IMR-90 (cell line): Measurements from ENCODE around the gene TUBGCP6. TPM values are rescaled to one million over a fixed set of nuclear protein-coding genes. Genes with fewer than 3 reads are reported as not detected.

Experiments used
- ATAC-seq: fragments of 200-7000 bp; cut with Tn5 transposase; 2 replicates; pipeline ENCODE4 v1.9.1; 2020; ENCODE audit warnings: low read depth, mild to moderate bottlenecking, moderate library complexity
- BruUV-seq: library from RNA; stranded (reverse); fragments of 400-500 nt; replicated peaks from 2 replicates; lab custom pipeline; 2021; lab: Mats Ljungman, UMichigan
- CTCF ChIA-PET: fragments of 300-600 bp; formaldehyde crosslinking; extraction: SDS; loops from one replicate; lab custom pipeline; 2021; ENCODE audit warnings: antibody characterized with exemption; lab: Yijun Ruan, JAX
- POLR2A ChIA-PET: fragments of 300-600 bp; sonication (Branson Sonifier 250); formaldehyde crosslinking; loops from one replicate; lab custom pipeline; 2022; ENCODE audit warnings: antibody characterized with exemption; ENCODE audit not compliant: unreplicated experiment; lab: Charles Lee
- DNase-seq: peaks from one replicate; pipeline ENCODE4 v3.0.0; 2013
- H2AFZ ChIP-seq: replicated peaks from 2 replicates; pipeline ENCODE3; 2013; ENCODE audit warnings: low read length, mild to moderate bottlenecking; ENCODE audit not compliant: poor library complexity
- H2AK5ac ChIP-seq: 2 replicates; pipeline ENCODE4 v1.6.1; 2013; ENCODE audit warnings: low read depth, low read length, inconsistent platforms
- H2AK9ac ChIP-seq: replicated peaks from 2 replicates; pipeline ENCODE3; 2013; ENCODE audit warnings: mild to moderate bottlenecking, low read depth, low read length, moderate library complexity; ENCODE audit not compliant: poor library complexity
- H2BK120ac ChIP-seq: 2 replicates; pipeline ENCODE4 v1.6.1; 2013; ENCODE audit warnings: low read depth, low read length, inconsistent platforms
- H2BK15ac ChIP-seq: 3 replicates; pipeline ENCODE4 v1.6.1; 2013; ENCODE audit warnings: low read depth, low read length, inconsistent platforms
- H2BK20ac ChIP-seq: 2 replicates; pipeline ENCODE4 v1.6.1; 2013; ENCODE audit warnings: low read depth, mild to moderate bottlenecking, inconsistent platforms, low read length, moderate library complexity
- H2BK5ac ChIP-seq: 2 replicates; pipeline ENCODE4 v1.6.1; 2013; ENCODE audit warnings: mild to moderate bottlenecking, low read depth, low read length, inconsistent platforms; ENCODE audit not compliant: poor library complexity, severe bottlenecking
- H3K14ac ChIP-seq: replicated peaks from 2 replicates; pipeline ENCODE4 v1.6.1; 2013; ENCODE audit warnings: low read depth, low read length, inconsistent platforms
- H3K18ac ChIP-seq: 2 replicates; pipeline ENCODE4 v1.6.1; 2013; ENCODE audit warnings: low read depth, low read length, control low read depth
- H3K23ac ChIP-seq: 2 replicates; pipeline ENCODE4 v1.6.1; 2013; ENCODE audit warnings: low read depth, low read length, inconsistent platforms
- H3K27ac ChIP-seq: 2 replicates; pipeline ENCODE4 v1.5.1; 2013; ENCODE audit warnings: mild to moderate bottlenecking, control low read depth, low read length; ENCODE audit not compliant: insufficient read depth
- H3K27me3 ChIP-seq: 2 replicates; pipeline ENCODE4 v1.6.1; 2013; ENCODE audit warnings: low read length; ENCODE audit not compliant: control insufficient read depth, insufficient read depth
- H3K36me3 ChIP-seq: 2 replicates; pipeline ENCODE4 v1.6.1; 2013; ENCODE audit warnings: low read length, mixed read lengths; ENCODE audit not compliant: control insufficient read depth, insufficient read depth
- H3K4ac ChIP-seq: 2 replicates; pipeline ENCODE4 v1.6.1; 2013; ENCODE audit warnings: low read depth, low read length, inconsistent platforms
- H3K4me1 ChIP-seq: 2 replicates; pipeline ENCODE4 v1.6.1; 2013; ENCODE audit warnings: low read length, mixed read lengths; ENCODE audit not compliant: control insufficient read depth, insufficient read depth
- H3K4me2 ChIP-seq: 2 replicates; pipeline ENCODE4 v1.6.1; 2013; ENCODE audit warnings: low read depth, mild to moderate bottlenecking, control low read depth, low read length, moderate library complexity
- H3K4me3 ChIP-seq: 2 replicates; pipeline ENCODE4 v1.5.1; 2013; ENCODE audit warnings: low read depth, mild to moderate bottlenecking, control low read depth, low read length, moderate library complexity; ENCODE audit not compliant: insufficient read depth
- H3K56ac ChIP-seq: 2 replicates; pipeline ENCODE4 v1.6.1; 2013; ENCODE audit warnings: low read length, inconsistent platforms; ENCODE audit not compliant: insufficient read depth; ENCODE audit errors: extremely low read depth
- H3K79me1 ChIP-seq, 2 experiments: 2 replicates each; pipeline ENCODE4 v1.6.1; 2013; ENCODE audit warnings: low read length in 2 of 2, inconsistent platforms in 1 of 2, low read depth in 1 of 2
- H3K9ac ChIP-seq: 2 replicates; pipeline ENCODE4 v1.6.1; 2013; ENCODE audit warnings: low read depth, low read length, control low read depth
- H3K9me1 ChIP-seq: 2 replicates; pipeline ENCODE4 v1.6.1; 2013; ENCODE audit warnings: low read length, inconsistent platforms; ENCODE audit not compliant: insufficient read depth
- H3K9me3 ChIP-seq: 2 replicates; pipeline ENCODE4 v1.6.1; 2013; ENCODE audit warnings: low read length; ENCODE audit not compliant: control insufficient read depth, insufficient read depth
- H4K20me1 ChIP-seq: 2 replicates; pipeline ENCODE4 v1.6.1; 2013; ENCODE audit warnings: low read length, inconsistent platforms; ENCODE audit not compliant: insufficient read depth
- H4K5ac ChIP-seq: 2 replicates; pipeline ENCODE4 v1.6.1; 2013; ENCODE audit warnings: mild to moderate bottlenecking, low read depth, low read length, control low read depth
- H4K8ac ChIP-seq, 2 experiments: 2 replicates each; pipeline ENCODE4 v1.6.1; 2013; ENCODE audit warnings: low read depth in 2 of 2, low read length in 2 of 2, control low read depth in 1 of 2, inconsistent platforms in 1 of 2
- H4K91ac ChIP-seq: 2 replicates; pipeline ENCODE4 v1.6.1; 2013; ENCODE audit warnings: low read depth, low read length, inconsistent platforms; ENCODE audit not compliant: insufficient read depth
- FOS ChIP-seq: fragments of 150-350 bp; IDR thresholded peaks from 2 replicates; pipeline ENCODE4 v1.6.1; 2016; ENCODE audit warnings: low read depth, low read length
- NFE2L2 ChIP-seq: fragments of 150-350 bp; IDR thresholded peaks from 2 replicates; pipeline ENCODE4 v1.6.1; 2016; ENCODE audit warnings: low read depth, mild to moderate bottlenecking, low read length
- RAD21 ChIP-seq: IDR thresholded peaks from 2 replicates; pipeline ENCODE4 v1.6.1; 2012; ENCODE audit warnings: low read length, improper control_type of control experiment
- SMC3 ChIP-seq: fragments of 150-350 bp; IDR thresholded peaks from 2 replicates; pipeline ENCODE4 v1.6.1; 2016; ENCODE audit warnings: low read depth, mild to moderate bottlenecking, antibody characterized with exemption, low read length, moderate library complexity
- WGBS, 2 experiments: methylation state at CpG; one replicate each; pipeline versions ENCODE4 v1.1.5 to v1.1.7; 2013; ENCODE audit warnings: missing lambda C conversion rate in 2 of 2; ENCODE audit not compliant: insufficient read length in 1 of 2; ENCODE audit errors: extremely low coverage in 2 of 2; 5-methylcytosine and 5-hydroxymethylcytosine counted together
- dilution Hi-C: fragments of 300-500 bp; cut with HindIII; formaldehyde crosslinking; loops from one replicate; pipeline ENCODE4 v1.14.3; 2018; ENCODE audit warnings: low sequenced_read_pairs; ENCODE audit not compliant: unreplicated experiment
- in situ Hi-C: fragments of 300-500 bp; cut with MboI; formaldehyde crosslinking; loops from 3 replicates; pipeline ENCODE4 v1.14.3; 2019; ENCODE audit warnings: low sequenced_read_pairs, inconsistent platforms, mixed read lengths
- intact Hi-C: fragments of 100-400 bp; cut with micrococcal nuclease; formaldehyde crosslinking; loops from 2 replicates; pipeline ENCODE4 v1.10.0; 2022
- polyA plus RNA-seq, 3 experiments: library from polyadenylated mRNA; depleted of rRNA; stranded (reverse); fragments of >200 nt; gene quantifications; 2 replicates each; pipeline ENCODE4 v1.2.3, GENCODE V29; 2012; ENCODE audit warnings: low replicate concordance in 1 of 3
- total RNA-seq: library from RNA; depleted of rRNA; stranded (reverse); fragments of >200 nt; gene quantifications from 2 replicates; pipeline ENCODE4 v1.2.3, GENCODE V29; 2012

TUBGCP6 gene
- total and polyA plus RNA-seq, 2 of the 4 experiments (the other 2 are of a cell fraction) = 10.8 to 28.6 TPM

- H2BK120ac ChIP-seq = no peak overlapping the region
- no peak overlapping the region for H3K56ac ChIP-seq
- intact Hi-C loops (no loop called here), dilution Hi-C loops (no loop called here), in situ Hi-C loops (no loop called here)
- ChIA-PET POLR2A (no interaction called here), CTCF (no interaction called here)
- H2BK5ac ChIP-seq = no peak overlapping the region
- H3K27ac ChIP-seq = no peak overlapping the region
- peaks cover 11 to 52% of the 10 kb centered on the region in 2 experiments; a peak in 3 of 4 replicates for H3K79me1 ChIP-seq
- H3K4me2 ChIP-seq = no peak overlapping the region
- DNase-seq (no peak), ATAC-seq (no peak)
- 96% methylated on average over 26 of the region's 31 CpGs; no CpG with 5 or more reads in 1 of the 2 experiments for WGBS, 2 experiments
- BruUV-seq = no TSS peak
- H3K9me3 ChIP-seq = no peaks in the 10 kb centered on the region
- H4K8ac ChIP-seq = no peak overlapping the region
- no peak overlapping the region for H3K18ac ChIP-seq
- H3K27me3 ChIP-seq = no peaks in the 10 kb centered on the region
- TF ChIP-seq RAD21 (no peak), NFE2L2 (no peak), SMC3 (no peak), FOS (no peak)
- H2BK20ac ChIP-seq = no peak overlapping the region
- no peak overlapping the region for H3K23ac ChIP-seq
- no peak overlapping the region for H4K5ac ChIP-seq
- no peak overlapping the region for H3K14ac ChIP-seq
- H3K9ac ChIP-seq = no peak overlapping the region
- no peak overlapping the region for H3K4me3 ChIP-seq
- H2AK9ac ChIP-seq = no peak overlapping the region
- H3K36me3 ChIP-seq = peaks cover 75% of the 10 kb centered on the region
- H2AK5ac ChIP-seq = no peak overlapping the region
- H3K4me1 ChIP-seq = peaks cover 9% of the 10 kb centered on the region
- H4K20me1 ChIP-seq = peaks cover 76% of the 10 kb centered on the region
- H2BK15ac ChIP-seq = no peak overlapping the region
- H3K4ac ChIP-seq = no peak overlapping the region
- H4K91ac ChIP-seq = no peak overlapping the region
- no peaks in the 10 kb centered on the region for H3K9me1 ChIP-seq
- H2AFZ ChIP-seq = no peak overlapping the region
Measured at GRCh38 chr22:50287731-50288130, 42.9 kb upstream of the TUBGCP6 start.
